H1 (cell line): ENCODE results near the gene CLEC12A. TPM values are rescaled to one million over a fixed set of nuclear protein-coding genes. Genes with fewer than 3 reads are reported as not detected.

ENCODE experiments used
- CTCF ChIA-PET: fragments of 300-600 bp; sonication (Branson Sonifier 250); formaldehyde crosslinking; loops from one replicate; lab custom pipeline; 2021; ENCODE audit not compliant: partially characterized antibody; lab: Charles Lee
- POLR2A ChIA-PET: fragments of 300-600 bp; sonication (Branson Sonifier 250); formaldehyde crosslinking; loops from one replicate; lab custom pipeline; 2021; ENCODE audit warnings: inconsistent platforms; ENCODE audit not compliant: partially characterized antibody; lab: Charles Lee
- DNase-seq, 2 experiments: peaks; one replicate each; pipeline versions ENCODE4 v3.0.0 to v3.0.0-alpha.2; 2010 to 2022; ENCODE audit warnings: low spot score in 2 of 2, low read depth in 1 of 2, mixed read lengths in 1 of 2
- FAIRE-seq: peaks from 2 replicates; lab custom pipeline; 2011; peaks lifted over from hg19 to GRCh38; lab: Jason Lieb, UNC
- H2AFZ ChIP-seq: 2 replicates; pipeline ENCODE4 v1.8.1; 2012; ENCODE audit warnings: low read length, inconsistent platforms
- H2AK5ac ChIP-seq: 2 replicates; pipeline ENCODE4 v1.6.1; 2013; ENCODE audit warnings: low read depth, low read length
- H2BK120ac ChIP-seq: replicated peaks from 2 replicates; pipeline ENCODE3; 2013; ENCODE audit warnings: low read depth, low read length, inconsistent platforms
- H2BK12ac ChIP-seq: 2 replicates; pipeline ENCODE4 v1.6.1; 2013; ENCODE audit warnings: low read depth, low read length
- H2BK15ac ChIP-seq: 2 replicates; pipeline ENCODE4 v1.6.1; 2013; ENCODE audit warnings: low read length
- H2BK20ac ChIP-seq: 2 replicates; pipeline ENCODE4 v1.6.1; 2013; ENCODE audit warnings: low read length
- H2BK5ac ChIP-seq: 2 replicates; pipeline ENCODE4 v1.6.1; 2013; ENCODE audit warnings: low read depth, low read length
- H3K14ac ChIP-seq: 2 replicates; pipeline ENCODE4 v1.6.1; 2013; ENCODE audit warnings: inconsistent platforms; ENCODE audit not compliant: insufficient read length
- H3K18ac ChIP-seq: 2 replicates; pipeline ENCODE4 v1.6.1; 2013; ENCODE audit warnings: low read length; ENCODE audit errors: extremely low read depth
- H3K23ac ChIP-seq: 2 replicates; pipeline ENCODE4 v1.6.1; 2013; ENCODE audit warnings: inconsistent platforms; ENCODE audit not compliant: insufficient read length
- H3K23me2 ChIP-seq: 2 replicates; pipeline ENCODE4 v1.6.1; 2013; ENCODE audit warnings: low read depth, low read length
- H3K27ac ChIP-seq: 2 replicates; pipeline ENCODE4 v1.6.1; 2011; ENCODE audit warnings: low read depth, low read length, inconsistent platforms
- H3K27me3 ChIP-seq, 4 experiments: replicated peaks in 1 of 4; 1 replicate in 1 of 4; 2 replicates in 3 of 4; pipeline versions ENCODE4 v1.6.1 to v1.8.1; 2011 to 2013; ENCODE audit warnings: low read length in 3 of 4, mild to moderate bottlenecking in 3 of 4, inconsistent platforms in 2 of 4, mixed read lengths in 2 of 4, moderate library complexity in 1 of 4; ENCODE audit not compliant: control insufficient read depth in 3 of 4, insufficient read depth in 3 of 4; ENCODE audit errors: extremely low read depth in 1 of 4
- H3K36me3 ChIP-seq, 4 experiments: 2 replicates each; pipeline versions ENCODE4 v1.6.1 to v1.8.1; 2011 to 2013; ENCODE audit warnings: mild to moderate bottlenecking in 4 of 4, low read length in 3 of 4, moderate library complexity in 2 of 4, control low read depth in 1 of 4, inconsistent platforms in 1 of 4; ENCODE audit not compliant: insufficient read depth in 4 of 4, control insufficient read depth in 2 of 4
- H3K4ac ChIP-seq: replicated peaks from 2 replicates; pipeline ENCODE3; 2013; ENCODE audit warnings: low read length, low read depth, mixed read lengths, inconsistent platforms; ENCODE audit not compliant: insufficient read length
- H3K4me1 ChIP-seq, 4 experiments: replicated peaks in 1 of 4; 1 replicate in 1 of 4; 2 replicates in 3 of 4; pipeline versions ENCODE4 v1.6.1 to v1.8.1; 2011 to 2013; ENCODE audit warnings: low read length in 3 of 4, inconsistent platforms in 2 of 4, mixed read lengths in 1 of 4; ENCODE audit not compliant: insufficient read depth in 4 of 4, control insufficient read depth in 3 of 4
- H3K4me2 ChIP-seq, 2 experiments: 2 replicates each; pipeline versions ENCODE4 v1.6.1 to v1.8.1; 2011 to 2013; ENCODE audit warnings: low read depth in 2 of 2, low read length in 2 of 2, control low read depth in 1 of 2, inconsistent platforms in 1 of 2, mild to moderate bottlenecking in 1 of 2; ENCODE audit not compliant: insufficient read depth in 1 of 2
- H3K4me3 ChIP-seq, 4 experiments: fragments of 200-600, 300-600 bp in 1 of 4; sonication (generic), shearing (Covaris generic), sonication (Bioruptor Twin) in 1 of 4; 2 replicates each; pipeline versions ENCODE4 v1.5.1 to v1.8.1; 2011 to 2016; ENCODE audit warnings: low read length in 4 of 4, low read depth in 3 of 4, control low read depth in 2 of 4, inconsistent platforms in 2 of 4, mild to moderate bottlenecking in 2 of 4, mixed read lengths in 1 of 4, moderate library complexity in 1 of 4; ENCODE audit not compliant: insufficient read depth in 2 of 4; ENCODE audit errors: extremely low read depth in 1 of 4
- H3K56ac ChIP-seq: replicated peaks from 2 replicates; pipeline ENCODE3; 2013; ENCODE audit warnings: low read depth, mild to moderate bottlenecking, mixed read lengths, low read length, inconsistent platforms; ENCODE audit not compliant: insufficient read length
- H3K79me1 ChIP-seq: 2 replicates; pipeline ENCODE4 v1.6.1; 2013; ENCODE audit warnings: low read depth, low read length, control low read depth
- H3K79me2 ChIP-seq, 2 experiments: 2 replicates each; pipeline versions ENCODE4 v1.6.1 to v1.8.1; 2012 to 2013; ENCODE audit warnings: low read length in 2 of 2, mild to moderate bottlenecking in 2 of 2, inconsistent platforms in 1 of 2; ENCODE audit not compliant: insufficient read depth in 2 of 2, control insufficient read depth in 1 of 2
- H3K9ac ChIP-seq, 4 experiments: replicated peaks in 1 of 4; 1 replicate in 1 of 4; 2 replicates in 3 of 4; pipeline versions ENCODE4 v1.6.1 to v1.8.1; 2011 to 2013; ENCODE audit warnings: low read depth in 3 of 4, low read length in 3 of 4, control low read depth in 2 of 4, mild to moderate bottlenecking in 2 of 4, moderate library complexity in 2 of 4, inconsistent platforms in 1 of 4; ENCODE audit errors: extremely low read depth in 1 of 4
- H3K9me3 ChIP-seq, 2 experiments: 2 replicates each; pipeline versions ENCODE4 v1.6.1 to v1.8.1; 2012 to 2013; ENCODE audit warnings: mild to moderate bottlenecking in 2 of 2, moderate library complexity in 2 of 2, control low read depth in 1 of 2, inconsistent platforms in 1 of 2, low read depth in 1 of 2, low read length in 1 of 2, mixed read lengths in 1 of 2; ENCODE audit not compliant: insufficient read depth in 2 of 2
- H4K20me1 ChIP-seq, 2 experiments: replicated peaks in 1 of 2; 2 replicates each; pipeline versions ENCODE3 to v1.8.1; 2011 to 2013; ENCODE audit warnings: inconsistent platforms in 2 of 2, low read length in 2 of 2, mild to moderate bottlenecking in 1 of 2; ENCODE audit not compliant: insufficient read depth in 2 of 2, control insufficient read depth in 1 of 2
- H4K5ac ChIP-seq: 2 replicates; pipeline ENCODE4 v1.6.1; 2013; ENCODE audit warnings: low read length, low read depth, mixed read lengths, inconsistent platforms; ENCODE audit not compliant: insufficient read length
- H4K8ac ChIP-seq: 2 replicates; pipeline ENCODE4 v1.8.0; 2013; ENCODE audit warnings: mild to moderate bottlenecking, moderate library complexity, low read length, inconsistent platforms; ENCODE audit not compliant: insufficient read depth; ENCODE audit errors: extremely low read depth
- H4K91ac ChIP-seq: replicated peaks from 2 replicates; pipeline ENCODE3; 2013; ENCODE audit warnings: low read length, mixed read lengths, inconsistent platforms; ENCODE audit not compliant: insufficient read length
- CBX5 ChIP-seq: fragments of 300-800, 300-1000 bp; sonication (generic); IDR thresholded peaks from 2 replicates; pipeline ENCODE4 v1.7.1; 2016; ENCODE audit warnings: antibody characterized with exemption, low read length, low read depth
- EP300 ChIP-seq, 2 experiments: IDR thresholded peaks; 1 replicate in 1 of 2; 2 replicates in 1 of 2; pipeline ENCODE4 v1.6.1; 2011 to 2012; ENCODE audit warnings: low read depth in 2 of 2, low read length in 2 of 2, mild to moderate bottlenecking in 2 of 2, borderline replicate concordance in 1 of 2, inconsistent platforms in 1 of 2, moderate library complexity in 1 of 2
- GTF2F1 ChIP-seq: IDR thresholded peaks from 2 replicates; pipeline ENCODE4 v1.6.1; 2012; ENCODE audit warnings: low read depth, low read length, improper control_type of control experiment, borderline replicate concordance
- KDM5A ChIP-seq: fragments of 200-600 bp; IDR thresholded peaks from 2 replicates; pipeline ENCODE4 v1.7.1; 2012; ENCODE audit warnings: mild to moderate bottlenecking, low read length, inconsistent platforms, mixed read lengths
- NRF1 ChIP-seq: IDR thresholded peaks from 2 replicates; pipeline ENCODE4 v1.6.1; 2011; ENCODE audit warnings: mild to moderate bottlenecking, low read depth, low read length, improper control_type of control experiment
- POLR2A ChIP-seq, 2 experiments: IDR thresholded peaks; 1 replicate in 1 of 2; 2 replicates in 1 of 2; pipeline ENCODE4 v1.6.1; 2011; ENCODE audit warnings: low read depth in 2 of 2, low read length in 2 of 2, mild to moderate bottlenecking in 2 of 2; ENCODE audit errors: control extremely low read depth in 1 of 2
- POU5F1 ChIP-seq: IDR thresholded peaks from 2 replicates; pipeline ENCODE4 v1.6.1; 2011; ENCODE audit warnings: low read depth, mild to moderate bottlenecking, low read length, moderate library complexity
- RNF2 ChIP-seq: fragments of 200-900, 300-1000 bp; sonication (generic); IDR thresholded peaks from 2 replicates; pipeline ENCODE4 v1.7.1; 2016; ENCODE audit warnings: borderline replicate concordance, low read depth, mild to moderate bottlenecking, antibody characterized with exemption, low read length; ENCODE audit not compliant: poor library complexity, severe bottlenecking; ENCODE audit errors: missing control alignments
- RXRA ChIP-seq: IDR thresholded peaks from 2 replicates; pipeline ENCODE4 v1.6.1; 2011; ENCODE audit warnings: low read depth, mild to moderate bottlenecking, low read length, moderate library complexity; ENCODE audit not compliant: insufficient read depth
- SIN3A ChIP-seq, 2 experiments: IDR thresholded peaks in 1 of 2; conservative IDR thresholded peaks in 1 of 2; 2 replicates each; pipeline ENCODE4 v1.6.1; 2011 to 2012; ENCODE audit warnings: low read length in 2 of 2, improper control_type of control experiment in 1 of 2, low read depth in 1 of 2, mild to moderate bottlenecking in 1 of 2
- SIRT6 ChIP-seq: IDR thresholded peaks from one replicate; pipeline ENCODE4 v1.7.1; 2012; ENCODE audit warnings: low read length, inconsistent platforms
- SP1 ChIP-seq: IDR thresholded peaks from 2 replicates; pipeline ENCODE4 v1.6.1; 2011; ENCODE audit warnings: low read depth, low read length
- SUZ12 ChIP-seq: fragments of 200-600 bp; sonication (generic); IDR thresholded peaks from 2 replicates; pipeline ENCODE4 v1.6.1; 2012; ENCODE audit warnings: mild to moderate bottlenecking, inconsistent platforms, low read length, moderate library complexity, mixed read lengths
- TAF1 ChIP-seq: IDR thresholded peaks from 2 replicates; pipeline ENCODE4 v1.6.1; 2011; ENCODE audit warnings: mild to moderate bottlenecking, low read depth, low read length
- WGBS, 2 experiments: shearing (Covaris generic) in 1 of 2; methylation state at CpG; one replicate each; pipeline versions ENCODE4 v1.1.6 to v1.1.7; 2013 to 2015; ENCODE audit warnings: low lambda C conversion rate in 2 of 2, mixed read lengths in 2 of 2, inconsistent platforms in 1 of 2, low coverage in 1 of 2, missing lambda C conversion rate in 1 of 2; ENCODE audit not compliant: insufficient replicate concordance in 2 of 2, insufficient coverage in 1 of 2, insufficient read length in 1 of 2; ENCODE audit errors: extremely low coverage in 1 of 2, missing lambda C conversion rate in 1 of 2; 5-methylcytosine and 5-hydroxymethylcytosine counted together
- polyA plus RNA-seq, 7 experiments: library from polyadenylated mRNA; depleted of rRNA in 3 of 7; stranded (reverse) in 5 of 7; unstranded in 2 of 7; fragments of >200 nt in 5 of 7; fragments of 200-250 nt in 2 of 7; gene quantifications; 1 replicate in 5 of 7; 2 replicates in 1 of 7; 4 replicates in 1 of 7; pipeline versions ENCODE4 v1.2.1 to v1.2.3, GENCODE V29; 2011 to 2013; ENCODE audit warnings: missing spikeins in 2 of 7, mixed read lengths in 2 of 7
- total RNA-seq: library from RNA; stranded (reverse); fragmentation: NEBNext Ultra II Directional; extraction: Animal tissue kit (Norgen Biotek cat#: 25700); gene quantifications from 2 replicates; pipeline ENCODE4 v1.2.1, GENCODE V29; 2021

Gene CLEC12A
- total and polyA plus RNA-seq, 2 of the 8 experiments (the other 6 are each of a cell fraction or from before 2014, with no cell fraction given): not detected

DNA sequence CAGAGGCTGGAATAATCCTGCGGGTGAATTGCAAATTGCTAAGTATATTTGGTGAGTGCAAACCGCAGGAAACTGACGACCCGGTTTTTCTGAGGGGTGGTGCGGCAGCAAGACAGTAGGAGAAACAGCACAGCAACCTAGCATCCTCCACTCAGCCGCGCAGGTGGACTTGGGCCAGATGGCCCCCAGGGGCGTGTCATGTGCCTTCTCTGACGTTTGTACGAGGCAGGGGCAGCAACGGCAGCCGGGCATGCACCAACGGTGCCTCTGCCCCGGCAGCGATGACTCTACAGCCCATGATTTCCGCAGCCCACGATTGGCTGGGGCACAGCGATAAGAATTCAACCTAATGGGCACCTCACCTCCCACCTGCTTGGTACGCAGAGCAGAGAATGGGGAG, 28.0 kb upstream of the CLEC12A start:
- no peaks in the 10 kb centered on the region for H3K27me3 ChIP-seq
- FAIRE-seq (no peak), DNase-seq (no peak)
- no peaks in the 10 kb centered on the region; a peak in 1 of 7 replicates for H3K4me1 ChIP-seq
- no peak overlapping the region for H4K91ac ChIP-seq
- CTCF ChIA-PET: interaction anchor here (1.2 kb wide), 1 partner anchor 94 kb away, joined by 3 read pairs; no protein-coding TSS in a partner anchor
- no peaks in the 10 kb centered on the region for H3K79me1 ChIP-seq
- no peak overlapping the region for H3K4me3 ChIP-seq
- H3K27ac ChIP-seq: no peak overlapping the region
- no peak overlapping the region for H3K14ac ChIP-seq
- peak overlapping the region; percentile 35; the same call in 1 of the 2 replicates for H4K8ac ChIP-seq
- H3K23me2 ChIP-seq: no peaks in the 10 kb centered on the region
- no peak overlapping the region for H2BK120ac ChIP-seq
- no peak overlapping the region for H3K18ac ChIP-seq
- no peak overlapping the region for H3K23ac ChIP-seq
- H4K5ac ChIP-seq: no peak overlapping the region
- H3K79me2 ChIP-seq: no peaks in the 10 kb centered on the region
- TF ChIP-seq POLR2A (IDR thresholded peaks at IDR 0.05; ENCODE audit: control extremely low read depth in 1 of 2, low read depth in 2 of 2, low read length in 2 of 2) (no peak), RXRA (no peak), RNF2 (no peak), EP300 (IDR thresholded peaks at IDR 0.05; ENCODE audit: borderline replicate concordance in 1 of 2, low read depth in 2 of 2, low read length in 2 of 2) (no peak), NRF1 (no peak), KDM5A (no peak), SIRT6 (no peak), SP1 (no peak), TAF1 (no peak), CBX5 (no peak), POU5F1 (no peak), SUZ12 (no peak), SIN3A (conservative IDR thresholded peaks at IDR 0.05 in 1 of 2, IDR thresholded peaks at IDR 0.05 in 1 of 2; ENCODE audit: low read depth in 1 of 2, low read length in 2 of 2) (no peak), GTF2F1 (no peak)
- H2BK20ac ChIP-seq: no peak overlapping the region
- H3K4ac ChIP-seq: no peak overlapping the region
- no peaks in the 10 kb centered on the region for H4K20me1 ChIP-seq
- no peak overlapping the region for H2BK5ac ChIP-seq
- no peak overlapping the region for H2BK15ac ChIP-seq
- H3K9me3 ChIP-seq: peaks cover 0 to 4% of the 10 kb centered on the region in 2 experiments; a peak in 1 of 4 replicates
- H3K56ac ChIP-seq: no peak overlapping the region
- no peak overlapping the region for H2BK12ac ChIP-seq
- H3K36me3 ChIP-seq: no peaks in the 10 kb centered on the region
- peak overlapping the region; percentile 84 for H2AFZ ChIP-seq
- POLR2A ChIA-PET: no interaction called here
- H3K4me2 ChIP-seq: no peak overlapping the region
- no peak overlapping the region for H2AK5ac ChIP-seq
- H3K9ac ChIP-seq: no peak overlapping the region
- WGBS, 2 experiments: 83% methylated on average over 16 of the region's 19 CpGs; no CpG with 5 or more reads in 1 of the 2 experiments
